IMR-90 (cell line): ENCODE measurements around the gene GGA3. TPM values are rescaled to one million over a fixed set of nuclear protein-coding genes. Genes with fewer than 3 reads are reported as not detected.

Experiments
- ATAC-seq: fragments of 200-7000 bp; cut with Tn5 transposase; 2 replicates; pipeline ENCODE4 v1.9.1; 2020; ENCODE audit warnings: low read depth, mild to moderate bottlenecking, moderate library complexity
- BruUV-seq: library from RNA; stranded (reverse); fragments of 400-500 nt; replicated peaks from 2 replicates; lab custom pipeline; 2021; lab: Mats Ljungman, UMichigan
- CTCF ChIA-PET: fragments of 300-600 bp; formaldehyde crosslinking; extraction: SDS; loops from one replicate; lab custom pipeline; 2021; ENCODE audit warnings: antibody characterized with exemption; lab: Yijun Ruan, JAX
- POLR2A ChIA-PET: fragments of 300-600 bp; sonication (Branson Sonifier 250); formaldehyde crosslinking; loops from one replicate; lab custom pipeline; 2022; ENCODE audit warnings: antibody characterized with exemption; ENCODE audit not compliant: unreplicated experiment; lab: Charles Lee
- DNase-seq: peaks from one replicate; pipeline ENCODE4 v3.0.0; 2013
- H2AFZ ChIP-seq: replicated peaks from 2 replicates; pipeline ENCODE3; 2013; ENCODE audit warnings: low read length, mild to moderate bottlenecking; ENCODE audit not compliant: poor library complexity
- H2AK5ac ChIP-seq: 2 replicates; pipeline ENCODE4 v1.6.1; 2013; ENCODE audit warnings: low read depth, low read length, inconsistent platforms
- H2AK9ac ChIP-seq: replicated peaks from 2 replicates; pipeline ENCODE3; 2013; ENCODE audit warnings: mild to moderate bottlenecking, low read depth, low read length, moderate library complexity; ENCODE audit not compliant: poor library complexity
- H2BK120ac ChIP-seq: 2 replicates; pipeline ENCODE4 v1.6.1; 2013; ENCODE audit warnings: low read depth, low read length, inconsistent platforms
- H2BK15ac ChIP-seq: 3 replicates; pipeline ENCODE4 v1.6.1; 2013; ENCODE audit warnings: low read depth, low read length, inconsistent platforms
- H2BK20ac ChIP-seq: 2 replicates; pipeline ENCODE4 v1.6.1; 2013; ENCODE audit warnings: low read depth, mild to moderate bottlenecking, inconsistent platforms, low read length, moderate library complexity
- H2BK5ac ChIP-seq: 2 replicates; pipeline ENCODE4 v1.6.1; 2013; ENCODE audit warnings: mild to moderate bottlenecking, low read depth, low read length, inconsistent platforms; ENCODE audit not compliant: poor library complexity, severe bottlenecking
- H3K14ac ChIP-seq: replicated peaks from 2 replicates; pipeline ENCODE4 v1.6.1; 2013; ENCODE audit warnings: low read depth, low read length, inconsistent platforms
- H3K18ac ChIP-seq: 2 replicates; pipeline ENCODE4 v1.6.1; 2013; ENCODE audit warnings: low read depth, low read length, control low read depth
- H3K23ac ChIP-seq: 2 replicates; pipeline ENCODE4 v1.6.1; 2013; ENCODE audit warnings: low read depth, low read length, inconsistent platforms
- H3K27ac ChIP-seq: 2 replicates; pipeline ENCODE4 v1.5.1; 2013; ENCODE audit warnings: mild to moderate bottlenecking, control low read depth, low read length; ENCODE audit not compliant: insufficient read depth
- H3K27me3 ChIP-seq: 2 replicates; pipeline ENCODE4 v1.6.1; 2013; ENCODE audit warnings: low read length; ENCODE audit not compliant: control insufficient read depth, insufficient read depth
- H3K36me3 ChIP-seq: 2 replicates; pipeline ENCODE4 v1.6.1; 2013; ENCODE audit warnings: low read length, mixed read lengths; ENCODE audit not compliant: control insufficient read depth, insufficient read depth
- H3K4ac ChIP-seq: 2 replicates; pipeline ENCODE4 v1.6.1; 2013; ENCODE audit warnings: low read depth, low read length, inconsistent platforms
- H3K4me1 ChIP-seq: 2 replicates; pipeline ENCODE4 v1.6.1; 2013; ENCODE audit warnings: low read length, mixed read lengths; ENCODE audit not compliant: control insufficient read depth, insufficient read depth
- H3K4me2 ChIP-seq: 2 replicates; pipeline ENCODE4 v1.6.1; 2013; ENCODE audit warnings: low read depth, mild to moderate bottlenecking, control low read depth, low read length, moderate library complexity
- H3K4me3 ChIP-seq: 2 replicates; pipeline ENCODE4 v1.5.1; 2013; ENCODE audit warnings: low read depth, mild to moderate bottlenecking, control low read depth, low read length, moderate library complexity; ENCODE audit not compliant: insufficient read depth
- H3K56ac ChIP-seq: 2 replicates; pipeline ENCODE4 v1.6.1; 2013; ENCODE audit warnings: low read length, inconsistent platforms; ENCODE audit not compliant: insufficient read depth; ENCODE audit errors: extremely low read depth
- H3K79me1 ChIP-seq, 2 experiments: 2 replicates each; pipeline ENCODE4 v1.6.1; 2013; ENCODE audit warnings: low read length in 2 of 2, inconsistent platforms in 1 of 2, low read depth in 1 of 2
- H3K9ac ChIP-seq: 2 replicates; pipeline ENCODE4 v1.6.1; 2013; ENCODE audit warnings: low read depth, low read length, control low read depth
- H3K9me1 ChIP-seq: 2 replicates; pipeline ENCODE4 v1.6.1; 2013; ENCODE audit warnings: low read length, inconsistent platforms; ENCODE audit not compliant: insufficient read depth
- H3K9me3 ChIP-seq: 2 replicates; pipeline ENCODE4 v1.6.1; 2013; ENCODE audit warnings: low read length; ENCODE audit not compliant: control insufficient read depth, insufficient read depth
- H4K20me1 ChIP-seq: 2 replicates; pipeline ENCODE4 v1.6.1; 2013; ENCODE audit warnings: low read length, inconsistent platforms; ENCODE audit not compliant: insufficient read depth
- H4K5ac ChIP-seq: 2 replicates; pipeline ENCODE4 v1.6.1; 2013; ENCODE audit warnings: mild to moderate bottlenecking, low read depth, low read length, control low read depth
- H4K8ac ChIP-seq, 2 experiments: 2 replicates each; pipeline ENCODE4 v1.6.1; 2013; ENCODE audit warnings: low read depth in 2 of 2, low read length in 2 of 2, control low read depth in 1 of 2, inconsistent platforms in 1 of 2
- H4K91ac ChIP-seq: 2 replicates; pipeline ENCODE4 v1.6.1; 2013; ENCODE audit warnings: low read depth, low read length, inconsistent platforms; ENCODE audit not compliant: insufficient read depth
- BHLHE40 ChIP-seq: fragments of 150-350 bp; IDR thresholded peaks from 2 replicates; pipeline ENCODE4 v1.6.1; 2016; ENCODE audit warnings: mild to moderate bottlenecking, low read depth, low read length
- CEBPB ChIP-seq: IDR thresholded peaks from 2 replicates; pipeline ENCODE4 v1.6.1; 2012; ENCODE audit warnings: low read depth, low read length, improper control_type of control experiment
- CHD1 ChIP-seq: IDR thresholded peaks from 2 replicates; pipeline ENCODE4 v1.6.1; 2012; ENCODE audit warnings: low read depth, low read length, improper control_type of control experiment
- FOS ChIP-seq: fragments of 150-350 bp; IDR thresholded peaks from 2 replicates; pipeline ENCODE4 v1.6.1; 2016; ENCODE audit warnings: low read depth, low read length
- MAFK ChIP-seq: IDR thresholded peaks from 2 replicates; pipeline ENCODE4 v1.6.1; 2012; ENCODE audit warnings: low read depth, low read length, improper control_type of control experiment
- MAZ ChIP-seq: IDR thresholded peaks from 2 replicates; pipeline ENCODE4 v1.6.1; 2012; ENCODE audit warnings: low read depth, mild to moderate bottlenecking, low read length, improper control_type of control experiment, moderate library complexity, borderline replicate concordance
- MXI1 ChIP-seq: IDR thresholded peaks from 2 replicates; pipeline ENCODE4 v1.6.1; 2012; ENCODE audit warnings: low read depth, mild to moderate bottlenecking, low read length, moderate library complexity, borderline replicate concordance
- NFE2L2 ChIP-seq: fragments of 150-350 bp; IDR thresholded peaks from 2 replicates; pipeline ENCODE4 v1.6.1; 2016; ENCODE audit warnings: low read depth, mild to moderate bottlenecking, low read length
- RAD21 ChIP-seq: IDR thresholded peaks from 2 replicates; pipeline ENCODE4 v1.6.1; 2012; ENCODE audit warnings: low read length, improper control_type of control experiment
- RCOR1 ChIP-seq: IDR thresholded peaks from 2 replicates; pipeline ENCODE4 v1.6.1; 2012; ENCODE audit warnings: mild to moderate bottlenecking, low read length, improper control_type of control experiment; ENCODE audit not compliant: insufficient replicate concordance
- RFX5 ChIP-seq: IDR thresholded peaks from 2 replicates; pipeline ENCODE4 v1.8.0; 2012; ENCODE audit warnings: low read depth, mild to moderate bottlenecking, low read length, moderate library complexity
- SMC3 ChIP-seq: fragments of 150-350 bp; IDR thresholded peaks from 2 replicates; pipeline ENCODE4 v1.6.1; 2016; ENCODE audit warnings: low read depth, mild to moderate bottlenecking, antibody characterized with exemption, low read length, moderate library complexity
- WGBS, 2 experiments: methylation state at CpG; one replicate each; pipeline versions ENCODE4 v1.1.5 to v1.1.7; 2013; ENCODE audit warnings: missing lambda C conversion rate in 2 of 2; ENCODE audit not compliant: insufficient read length in 1 of 2; ENCODE audit errors: extremely low coverage in 2 of 2; 5-methylcytosine and 5-hydroxymethylcytosine counted together
- dilution Hi-C: fragments of 300-500 bp; cut with HindIII; formaldehyde crosslinking; loops from one replicate; pipeline ENCODE4 v1.14.3; 2018; ENCODE audit warnings: low sequenced_read_pairs; ENCODE audit not compliant: unreplicated experiment
- in situ Hi-C: fragments of 300-500 bp; cut with MboI; formaldehyde crosslinking; loops from 3 replicates; pipeline ENCODE4 v1.14.3; 2019; ENCODE audit warnings: low sequenced_read_pairs, inconsistent platforms, mixed read lengths
- intact Hi-C: fragments of 100-400 bp; cut with micrococcal nuclease; formaldehyde crosslinking; loops from 2 replicates; pipeline ENCODE4 v1.10.0; 2022
- polyA plus RNA-seq, 3 experiments: library from polyadenylated mRNA; depleted of rRNA; stranded (reverse); fragments of >200 nt; gene quantifications; 2 replicates each; pipeline ENCODE4 v1.2.3, GENCODE V29; 2012; ENCODE audit warnings: low replicate concordance in 1 of 3
- total RNA-seq: library from RNA; depleted of rRNA; stranded (reverse); fragments of >200 nt; gene quantifications from 2 replicates; pipeline ENCODE4 v1.2.3, GENCODE V29; 2012
- TF ChIP-seq, protein P1 (sequence below): fragments of 150-350 bp; IDR thresholded peaks from 2 replicates; pipeline ENCODE4 v1.6.1; 2017; ENCODE audit warnings: mild to moderate bottlenecking, antibody characterized with exemption, low read length, low read depth
- TF ChIP-seq, protein P2 (sequence below): conservative IDR thresholded peaks from 2 replicates; pipeline ENCODE4 v1.5.1; 2012; ENCODE audit warnings: mild to moderate bottlenecking, low read depth, low read length, improper control_type of control experiment
- TF ChIP-seq, protein P3 (sequence below): fragments of 150-350 bp; IDR thresholded peaks from 2 replicates; pipeline ENCODE4 v1.6.1; 2016; ENCODE audit warnings: low read depth, mild to moderate bottlenecking, low read length, moderate library complexity, borderline replicate concordance

Gene GGA3
- total and polyA plus RNA-seq, 2 of the 4 experiments (the other 2 are of a cell fraction) = 15.1 to 35.2 TPM

DNA sequence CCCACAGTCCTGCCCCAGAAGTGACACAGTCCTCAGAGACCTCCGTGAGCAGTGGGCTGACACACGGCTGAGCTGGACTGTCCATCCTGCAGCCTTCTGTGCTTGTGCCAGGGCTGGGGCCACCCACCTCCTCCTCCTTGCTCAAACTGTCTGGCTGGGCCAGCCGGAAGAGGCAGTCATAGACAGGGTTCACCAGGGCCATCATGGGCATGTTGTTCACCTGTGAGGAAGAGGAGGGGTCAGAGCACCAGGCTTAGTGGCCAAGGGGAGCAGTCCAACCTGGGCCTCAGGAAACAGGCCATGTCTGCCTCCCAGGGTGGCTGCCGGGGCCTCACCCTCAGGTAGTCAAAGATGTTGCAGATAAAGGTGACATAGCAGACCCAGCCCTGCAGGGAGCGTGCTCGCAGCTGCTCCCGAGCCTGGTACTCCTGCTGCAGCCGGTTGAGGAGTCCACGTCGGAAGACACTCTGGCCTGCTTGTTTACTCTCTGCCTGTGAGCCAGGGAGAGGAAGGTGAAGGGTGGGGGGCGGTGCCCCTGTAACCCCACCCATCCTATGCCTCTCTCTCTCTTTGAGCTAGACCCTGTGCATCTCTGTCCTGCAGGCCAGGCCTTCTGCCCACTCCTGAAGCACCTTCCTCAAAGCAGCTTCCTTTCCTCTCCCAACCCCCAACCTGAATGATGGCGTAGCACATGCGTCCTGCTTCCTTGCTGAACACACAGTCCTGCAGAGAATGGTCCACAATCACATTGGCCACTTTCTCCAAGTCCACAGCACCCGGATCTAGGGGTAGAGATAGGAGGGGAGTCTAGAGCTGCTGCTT is 6.2 kb upstream of the GGA3 start:
- CTCF ChIA-PET = no interaction called here
- TF ChIP-seq, protein P1, sequence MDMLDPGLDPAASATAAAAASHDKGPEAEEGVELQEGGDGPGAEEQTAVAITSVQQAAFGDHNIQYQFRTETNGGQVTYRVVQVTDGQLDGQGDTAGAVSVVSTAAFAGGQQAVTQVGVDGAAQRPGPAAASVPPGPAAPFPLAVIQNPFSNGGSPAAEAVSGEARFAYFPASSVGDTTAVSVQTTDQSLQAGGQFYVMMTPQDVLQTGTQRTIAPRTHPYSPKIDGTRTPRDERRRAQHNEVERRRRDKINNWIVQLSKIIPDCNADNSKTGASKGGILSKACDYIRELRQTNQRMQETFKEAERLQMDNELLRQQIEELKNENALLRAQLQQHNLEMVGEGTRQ = no peak
- TF ChIP-seq MAZ (no peak), NFE2L2 (no peak), MXI1 (no peak), RFX5 (no peak), SMC3 (no peak), BHLHE40 (no peak), MAFK (no peak), FOS (no peak), CEBPB (no peak), CHD1 (no peak), RAD21 (no peak), RCOR1 (no peak)
- TF ChIP-seq, protein P2, sequence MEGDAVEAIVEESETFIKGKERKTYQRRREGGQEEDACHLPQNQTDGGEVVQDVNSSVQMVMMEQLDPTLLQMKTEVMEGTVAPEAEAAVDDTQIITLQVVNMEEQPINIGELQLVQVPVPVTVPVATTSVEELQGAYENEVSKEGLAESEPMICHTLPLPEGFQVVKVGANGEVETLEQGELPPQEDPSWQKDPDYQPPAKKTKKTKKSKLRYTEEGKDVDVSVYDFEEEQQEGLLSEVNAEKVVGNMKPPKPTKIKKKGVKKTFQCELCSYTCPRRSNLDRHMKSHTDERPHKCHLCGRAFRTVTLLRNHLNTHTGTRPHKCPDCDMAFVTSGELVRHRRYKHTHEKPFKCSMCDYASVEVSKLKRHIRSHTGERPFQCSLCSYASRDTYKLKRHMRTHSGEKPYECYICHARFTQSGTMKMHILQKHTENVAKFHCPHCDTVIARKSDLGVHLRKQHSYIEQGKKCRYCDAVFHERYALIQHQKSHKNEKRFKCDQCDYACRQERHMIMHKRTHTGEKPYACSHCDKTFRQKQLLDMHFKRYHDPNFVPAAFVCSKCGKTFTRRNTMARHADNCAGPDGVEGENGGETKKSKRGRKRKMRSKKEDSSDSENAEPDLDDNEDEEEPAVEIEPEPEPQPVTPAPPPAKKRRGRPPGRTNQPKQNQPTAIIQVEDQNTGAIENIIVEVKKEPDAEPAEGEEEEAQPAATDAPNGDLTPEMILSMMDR = no peak
- TF ChIP-seq, protein P3, sequence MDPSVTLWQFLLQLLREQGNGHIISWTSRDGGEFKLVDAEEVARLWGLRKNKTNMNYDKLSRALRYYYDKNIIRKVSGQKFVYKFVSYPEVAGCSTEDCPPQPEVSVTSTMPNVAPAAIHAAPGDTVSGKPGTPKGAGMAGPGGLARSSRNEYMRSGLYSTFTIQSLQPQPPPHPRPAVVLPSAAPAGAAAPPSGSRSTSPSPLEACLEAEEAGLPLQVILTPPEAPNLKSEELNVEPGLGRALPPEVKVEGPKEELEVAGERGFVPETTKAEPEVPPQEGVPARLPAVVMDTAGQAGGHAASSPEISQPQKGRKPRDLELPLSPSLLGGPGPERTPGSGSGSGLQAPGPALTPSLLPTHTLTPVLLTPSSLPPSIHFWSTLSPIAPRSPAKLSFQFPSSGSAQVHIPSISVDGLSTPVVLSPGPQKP = no peak

More for the DNA sequence above, 6.2 kb upstream of the GGA3 start:
- Histone ChIP-seq H2AK5ac (no peak overlapping the region), H2BK120ac (no peak overlapping the region), H3K79me1 (peaks cover 12 to 13% of the 10 kb centered on the region in 2 experiments; a peak in 3 of 4 replicates), H4K20me1 (no peaks in the 10 kb centered on the region), H3K18ac (no peak overlapping the region), H3K27ac (no peak overlapping the region), H2AFZ (no peak overlapping the region), H2BK5ac (no peak overlapping the region), H3K9ac (no peak overlapping the region), H3K4ac (no peak overlapping the region), H3K23ac (no peak overlapping the region), H3K36me3 (peaks cover 26% of the 10 kb centered on the region), H3K27me3 (no peaks in the 10 kb centered on the region), H3K56ac (no peak overlapping the region), H3K4me3 (no peak overlapping the region), H3K14ac (no peak overlapping the region), H4K5ac (no peak overlapping the region), H3K9me1 (no peaks in the 10 kb centered on the region), H3K4me1 (peaks cover 11% of the 10 kb centered on the region), H4K8ac (no peak overlapping the region), H3K9me3 (no peaks in the 10 kb centered on the region), H4K91ac (no peak overlapping the region), H2BK15ac (no peak overlapping the region), H2AK9ac (no peak overlapping the region), H3K4me2 (no peak overlapping the region), H2BK20ac (no peak overlapping the region)
- ATAC-seq (no peak), DNase-seq (no peak)
- intact Hi-C loops = no loop called here
- WGBS, 2 experiments = no CpG with 5 or more reads among the region's 14 CpGs
- no TSS peak for BruUV-seq
- dilution Hi-C loops = no loop called here
- POLR2A ChIA-PET = interaction anchor here (0.7 kb wide), 1 partner anchor 126 kb away, joined by 23 read pairs; no protein-coding TSS in a partner anchor
- in situ Hi-C loops = no loop called here
